Measurements from ENCODE around the gene GCK.

The GCK gene

DNA sequence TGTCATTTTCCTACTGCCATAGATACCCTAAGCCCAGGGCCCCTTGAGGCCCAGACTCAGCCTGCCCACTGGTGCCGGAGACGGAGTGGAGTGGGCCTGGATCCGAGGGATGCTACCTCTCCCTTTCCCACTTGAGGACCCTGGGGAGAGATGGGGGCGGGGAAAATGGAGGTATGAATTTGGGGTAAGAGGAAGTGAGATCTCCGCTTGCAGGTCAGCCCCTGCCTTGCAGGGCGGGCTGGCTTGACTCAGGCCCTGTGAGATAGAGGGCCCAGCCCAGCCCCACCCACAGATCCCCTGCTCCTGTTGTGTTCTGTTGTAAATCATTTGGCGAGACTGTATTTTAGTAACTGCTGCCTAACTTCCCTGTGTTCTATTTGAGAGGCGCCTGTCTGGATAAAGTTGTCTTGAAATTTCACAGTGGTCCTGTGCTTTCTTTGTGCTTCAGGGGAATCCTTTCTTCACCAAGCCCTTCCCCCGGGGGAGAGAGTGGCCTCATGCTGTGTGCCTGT, 24.7 kb upstream of the GCK start:
- peaks cover 4% of the 10 kb centered on the region for H3K4me1 ChIP-seq (ENCODE audit: control insufficient read depth, low read depth, low read length)
- no peak overlapping the region for H2BK15ac ChIP-seq (replicated peaks; ENCODE audit: low read depth)
- H3K79me1 ChIP-seq (ENCODE audit: low read length) = no peaks in the 10 kb centered on the region
- no peak overlapping the region for H3K4me2 ChIP-seq (ENCODE audit: low read length)
- H3K79me2 ChIP-seq (ENCODE audit: control insufficient read depth, insufficient read depth, low read length) = no peaks in the 10 kb centered on the region
- no peak for DNase-seq
- H3K9ac ChIP-seq (ENCODE audit: low read length) = no peak overlapping the region
- H3K4ac ChIP-seq (ENCODE audit: low read depth, low read length) = no peak overlapping the region
- no peak overlapping the region for H2BK120ac ChIP-seq (ENCODE audit: low read depth, low read length)
- no peak overlapping the region for H3K18ac ChIP-seq (ENCODE audit: low read length)
- peaks cover 15% of the 10 kb centered on the region for H3K36me3 ChIP-seq (ENCODE audit: control insufficient read depth, insufficient read depth, low read length)
- no peak overlapping the region for H4K5ac ChIP-seq (ENCODE audit: low read length)
- no peak overlapping the region for H3K27ac ChIP-seq (ENCODE audit: low read depth, low read length)
- H2AK5ac ChIP-seq (ENCODE audit: low read length) = no peak overlapping the region
- H3K27me3 ChIP-seq (ENCODE audit: insufficient read depth, low read length, poor library complexity) = no peaks in the 10 kb centered on the region
- H3K4me3 ChIP-seq (ENCODE audit: low read length) = no peak overlapping the region
- no peak overlapping the region for H3K56ac ChIP-seq (ENCODE audit: low read length)
- no peak overlapping the region for H3K23ac ChIP-seq (ENCODE audit: low read length)
- no CpG with 5 or more reads among the region's 9 CpGs for WGBS (ENCODE audit: extremely low coverage, insufficient coverage, low lambda C conversion rate)
- no peak overlapping the region for H2BK5ac ChIP-seq (ENCODE audit: low read length)
- H4K8ac ChIP-seq (ENCODE audit: low read depth, low read length) = no peak overlapping the region

DNA sequence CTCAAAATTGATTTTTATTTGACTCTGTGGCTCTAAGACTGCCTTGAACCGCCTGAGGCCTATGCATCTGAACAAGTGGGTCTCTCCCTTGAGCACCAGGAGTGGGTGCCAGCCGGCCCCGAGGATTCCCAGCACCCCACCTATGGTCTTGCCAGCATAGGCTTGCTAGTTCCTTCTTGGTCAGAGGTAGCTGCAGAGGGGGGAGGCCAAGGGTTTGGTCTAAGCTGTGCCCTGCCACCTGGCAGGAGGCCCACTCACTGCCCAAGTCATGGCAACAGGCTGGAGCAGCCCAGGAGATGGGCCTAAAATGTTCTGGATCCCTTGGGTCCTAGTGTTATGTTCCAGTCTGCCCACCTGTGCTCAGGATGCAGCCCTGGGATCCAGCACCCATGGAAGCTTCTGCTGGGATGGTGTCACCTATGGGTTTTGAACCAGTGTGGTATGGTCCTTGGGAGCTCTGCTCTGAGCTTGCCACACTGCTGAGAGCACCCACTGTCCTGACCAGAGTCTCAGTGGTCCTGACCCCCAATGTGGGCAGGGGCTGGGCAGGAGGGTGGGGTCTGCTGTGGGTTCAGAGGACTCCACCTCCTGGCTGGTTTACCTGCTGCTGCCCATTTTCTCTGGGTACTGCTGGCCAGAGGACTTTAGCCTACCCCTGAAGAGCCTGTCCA, 24.1 kb upstream of the GCK start:
- Histone ChIP-seq H2BK15ac (replicated peaks; ENCODE audit: low read depth) (no peak overlapping the region), H3K23ac (ENCODE audit: low read length) (no peak overlapping the region), H3K27me3 (ENCODE audit: insufficient read depth, low read length, poor library complexity) (no peaks in the 10 kb centered on the region), H3K27ac (ENCODE audit: low read depth, low read length) (no peak overlapping the region), H3K79me1 (ENCODE audit: low read length) (no peaks in the 10 kb centered on the region), H3K9ac (ENCODE audit: low read length) (no peak overlapping the region), H3K4me1 (ENCODE audit: control insufficient read depth, low read depth, low read length) (no peaks in the 10 kb centered on the region), H2BK5ac (ENCODE audit: low read length) (no peak overlapping the region), H3K4me3 (ENCODE audit: low read length) (no peak overlapping the region), H3K79me2 (ENCODE audit: control insufficient read depth, insufficient read depth, low read length) (no peaks in the 10 kb centered on the region), H2BK120ac (ENCODE audit: low read depth, low read length) (no peak overlapping the region), H3K18ac (ENCODE audit: low read length) (no peak overlapping the region), H4K8ac (ENCODE audit: low read depth, low read length) (no peak overlapping the region), H3K4me2 (ENCODE audit: low read length) (no peak overlapping the region), H3K36me3 (ENCODE audit: control insufficient read depth, insufficient read depth, low read length) (peaks cover 18% of the 10 kb centered on the region), H4K5ac (ENCODE audit: low read length) (no peak overlapping the region), H2AK5ac (ENCODE audit: low read length) (no peak overlapping the region), H3K56ac (ENCODE audit: low read length) (no peak overlapping the region), H3K4ac (ENCODE audit: low read depth, low read length) (no peak overlapping the region)
- no CpG with 5 or more reads among the region's 3 CpGs for WGBS (ENCODE audit: extremely low coverage, insufficient coverage, low lambda C conversion rate)
- DNase-seq = no peak

DNA sequence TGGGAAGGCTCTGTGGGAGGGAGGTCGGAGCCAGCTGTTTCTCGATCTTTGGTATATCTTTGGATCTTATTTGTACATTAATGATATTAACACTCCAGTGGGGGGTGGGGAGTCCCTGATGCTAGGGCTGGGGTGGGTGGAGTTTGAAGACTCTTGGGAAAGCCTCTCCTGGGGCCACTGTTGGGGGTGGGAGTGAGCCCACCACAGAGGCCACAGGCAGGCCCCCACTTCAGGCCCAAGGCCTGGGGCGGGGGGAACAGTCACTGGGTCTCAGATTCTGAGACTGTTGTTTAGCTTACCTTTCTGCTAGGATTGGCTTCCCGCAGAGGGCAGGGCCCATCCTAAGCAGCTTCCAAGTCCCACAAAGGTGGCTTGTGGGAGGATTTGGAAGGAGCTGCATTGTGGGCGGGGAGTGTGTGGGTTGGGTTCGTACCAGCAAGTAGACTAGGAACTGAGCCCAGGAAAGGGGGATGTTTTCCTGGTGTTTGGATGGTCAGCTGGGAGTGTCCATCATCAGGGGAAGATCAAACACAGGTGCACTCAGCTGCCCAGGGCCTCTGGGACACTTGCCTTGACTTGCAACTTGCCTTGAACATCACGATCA, 23.4 kb upstream of the GCK start:
- no peak overlapping the region for H3K4me3 ChIP-seq (ENCODE audit: low read length)
- H3K27me3 ChIP-seq (ENCODE audit: insufficient read depth, low read length, poor library complexity) = no peaks in the 10 kb centered on the region
- no peak overlapping the region for H3K4ac ChIP-seq (ENCODE audit: low read depth, low read length)
- no peak overlapping the region for H3K18ac ChIP-seq (ENCODE audit: low read length)
- H3K4me1 ChIP-seq (ENCODE audit: control insufficient read depth, low read depth, low read length) = no peaks in the 10 kb centered on the region
- no peak overlapping the region for H2BK5ac ChIP-seq (ENCODE audit: low read length)
- no peaks in the 10 kb centered on the region for H3K79me2 ChIP-seq (ENCODE audit: control insufficient read depth, insufficient read depth, low read length)
- WGBS (ENCODE audit: extremely low coverage, insufficient coverage, low lambda C conversion rate) = no CpG with 5 or more reads among the region's 7 CpGs
- H3K9ac ChIP-seq (ENCODE audit: low read length) = no peak overlapping the region
- H3K79me1 ChIP-seq (ENCODE audit: low read length) = no peaks in the 10 kb centered on the region
- no peak overlapping the region for H3K23ac ChIP-seq (ENCODE audit: low read length)
- H4K8ac ChIP-seq (ENCODE audit: low read depth, low read length) = no peak overlapping the region
- H4K5ac ChIP-seq (ENCODE audit: low read length) = no peak overlapping the region
- no peak overlapping the region for H2AK5ac ChIP-seq (ENCODE audit: low read length)
- H2BK15ac ChIP-seq (replicated peaks; ENCODE audit: low read depth) = no peak overlapping the region
- no peak overlapping the region for H3K4me2 ChIP-seq (ENCODE audit: low read length)
- no peak overlapping the region for H3K56ac ChIP-seq (ENCODE audit: low read length)
- peaks cover 20% of the 10 kb centered on the region for H3K36me3 ChIP-seq (ENCODE audit: control insufficient read depth, insufficient read depth, low read length)
- no peak overlapping the region for H2BK120ac ChIP-seq (ENCODE audit: low read depth, low read length)
- no peak overlapping the region for H3K27ac ChIP-seq (ENCODE audit: low read depth, low read length)
- DNase-seq = no peak

DNA sequence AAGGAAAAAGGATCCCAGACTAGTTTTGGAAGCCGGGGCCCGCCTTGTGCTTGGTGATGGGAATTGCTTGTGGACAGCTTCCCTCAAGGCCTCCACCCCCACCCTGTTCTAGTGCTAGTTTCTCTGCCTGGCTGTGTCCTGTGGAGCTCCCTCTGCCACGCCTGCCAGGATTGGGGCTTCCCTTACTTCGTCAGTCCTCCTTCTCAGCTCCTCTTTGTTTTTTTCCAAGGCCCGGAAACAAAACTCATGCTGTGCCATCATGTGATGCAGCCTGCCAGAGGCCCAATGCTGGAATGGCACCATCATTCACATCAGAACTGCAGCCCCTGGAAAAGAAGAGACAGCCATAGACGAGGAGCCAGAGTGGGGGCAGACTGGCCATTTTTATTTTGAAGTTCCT, 22.8 kb upstream of the GCK start:
- no peaks in the 10 kb centered on the region for H3K79me1 ChIP-seq (ENCODE audit: low read length)
- H3K4me2 ChIP-seq (ENCODE audit: low read length) = no peak overlapping the region
- DNase-seq = no peak
- no peak overlapping the region for H3K9ac ChIP-seq (ENCODE audit: low read length)
- no peaks in the 10 kb centered on the region for H3K27me3 ChIP-seq (ENCODE audit: insufficient read depth, low read length, poor library complexity)
- H3K18ac ChIP-seq (ENCODE audit: low read length) = no peak overlapping the region
- no peak overlapping the region for H2AK5ac ChIP-seq (ENCODE audit: low read length)
- no peak overlapping the region for H2BK15ac ChIP-seq (replicated peaks; ENCODE audit: low read depth)
- H2BK5ac ChIP-seq (ENCODE audit: low read length) = no peak overlapping the region
- no peak overlapping the region for H3K23ac ChIP-seq (ENCODE audit: low read length)
- no peaks in the 10 kb centered on the region for H3K79me2 ChIP-seq (ENCODE audit: control insufficient read depth, insufficient read depth, low read length)
- no peak overlapping the region for H2BK120ac ChIP-seq (ENCODE audit: low read depth, low read length)
- no peak overlapping the region for H3K27ac ChIP-seq (ENCODE audit: low read depth, low read length)
- no peak overlapping the region for H3K56ac ChIP-seq (ENCODE audit: low read length)
- no peak overlapping the region for H4K5ac ChIP-seq (ENCODE audit: low read length)
- WGBS (ENCODE audit: extremely low coverage, insufficient coverage, low lambda C conversion rate) = no CpG with 5 or more reads among the region's 6 CpGs
- H4K8ac ChIP-seq (ENCODE audit: low read depth, low read length) = no peak overlapping the region
- no peak overlapping the region for H3K4ac ChIP-seq (ENCODE audit: low read depth, low read length)
- no peak overlapping the region for H3K4me3 ChIP-seq (ENCODE audit: low read length)
- no peaks in the 10 kb centered on the region for H3K4me1 ChIP-seq (ENCODE audit: control insufficient read depth, low read depth, low read length)
- H3K36me3 ChIP-seq (ENCODE audit: control insufficient read depth, insufficient read depth, low read length) = peaks cover 20% of the 10 kb centered on the region

DNA sequence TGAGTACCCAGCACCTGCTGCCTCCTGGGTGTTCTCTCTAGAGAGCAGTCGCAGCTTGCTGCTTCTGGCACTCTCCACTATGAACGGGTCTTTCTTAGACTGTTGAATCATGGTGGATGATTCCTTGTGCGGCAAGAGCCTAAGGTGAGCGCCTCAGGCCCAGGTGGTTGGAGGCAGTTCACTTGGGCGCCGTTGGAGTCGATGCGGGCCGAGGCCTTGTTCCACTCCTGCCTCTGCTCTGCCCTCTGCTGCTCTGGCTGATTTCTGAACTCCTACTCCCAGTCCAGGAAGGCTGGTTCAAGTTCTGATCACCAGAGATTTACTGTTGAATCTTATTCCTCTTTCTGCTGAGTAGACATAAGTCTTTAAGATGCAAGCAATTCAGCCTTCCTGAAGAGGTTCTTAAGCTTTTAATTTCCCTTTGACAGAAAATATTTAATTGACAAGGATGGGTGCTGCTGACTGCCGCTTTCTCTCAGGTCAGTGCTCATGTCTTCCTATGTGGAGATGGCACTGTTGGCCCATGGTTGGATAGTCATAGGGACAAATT, 22.0 kb upstream of the GCK start:
- Histone ChIP-seq H3K4ac (ENCODE audit: low read depth, low read length) (no peak overlapping the region), H3K36me3 (ENCODE audit: control insufficient read depth, insufficient read depth, low read length) (peaks cover 24% of the 10 kb centered on the region), H4K8ac (ENCODE audit: low read depth, low read length) (no peak overlapping the region), H3K79me2 (ENCODE audit: control insufficient read depth, insufficient read depth, low read length) (no peaks in the 10 kb centered on the region), H3K23ac (ENCODE audit: low read length) (no peak overlapping the region), H3K79me1 (ENCODE audit: low read length) (peaks cover 2% of the 10 kb centered on the region), H2BK120ac (ENCODE audit: low read depth, low read length) (no peak overlapping the region), H3K4me2 (ENCODE audit: low read length) (no peak overlapping the region), H3K56ac (ENCODE audit: low read length) (no peak overlapping the region), H3K4me3 (ENCODE audit: low read length) (no peak overlapping the region), H3K4me1 (ENCODE audit: control insufficient read depth, low read depth, low read length) (no peaks in the 10 kb centered on the region), H3K27ac (ENCODE audit: low read depth, low read length) (no peak overlapping the region), H3K18ac (ENCODE audit: low read length) (no peak overlapping the region), H2BK15ac (replicated peaks; ENCODE audit: low read depth) (no peak overlapping the region), H3K27me3 (ENCODE audit: insufficient read depth, low read length, poor library complexity) (no peaks in the 10 kb centered on the region), H2AK5ac (ENCODE audit: low read length) (no peak overlapping the region), H2BK5ac (ENCODE audit: low read length) (no peak overlapping the region), H3K9ac (ENCODE audit: low read length) (no peak overlapping the region), H4K5ac (ENCODE audit: low read length) (no peak overlapping the region)
- DNase-seq = no peak
- WGBS (ENCODE audit: extremely low coverage, insufficient coverage, low lambda C conversion rate) = no CpG with 5 or more reads among the region's 10 CpGs

Data from mesendoderm (in vitro differentiated cells).